IPS-18a (cell line): Measurements from ENCODE around the gene CHMP3.

Experiments used
- H3K27ac ChIP-seq: one replicate; pipeline ENCODE4 v1.5.1; 2013; ENCODE audit warnings: low read length
- H3K27me3 ChIP-seq: one replicate; pipeline ENCODE4 v1.6.1; 2013; ENCODE audit warnings: mild to moderate bottlenecking, low read length; ENCODE audit not compliant: control insufficient read depth, insufficient read depth
- H3K36me3 ChIP-seq: one replicate; pipeline ENCODE4 v1.6.1; 2013; ENCODE audit warnings: low read depth, low read length; ENCODE audit not compliant: control insufficient read depth
- H3K4me1 ChIP-seq: one replicate; pipeline ENCODE4 v1.6.1; 2013; ENCODE audit warnings: low read depth, low read length; ENCODE audit not compliant: control insufficient read depth
- H3K4me3 ChIP-seq: one replicate; pipeline ENCODE4 v1.5.1; 2013; ENCODE audit warnings: low read length
- H3K9ac ChIP-seq: one replicate; pipeline ENCODE4 v1.6.1; 2013; ENCODE audit warnings: mild to moderate bottlenecking, low read length, moderate library complexity
- H3K9me3 ChIP-seq: one replicate; pipeline ENCODE4 v1.6.1; 2013; ENCODE audit warnings: low read depth, low read length; ENCODE audit not compliant: control insufficient read depth

The CHMP3 gene

GRCh38 chr2:86482034-86482433, 81.2 kb downstream of the CHMP3 start:
- H3K4me3 ChIP-seq = no peak overlapping the region
- no peaks in the 10 kb centered on the region for H3K9me3 ChIP-seq
- H3K27ac ChIP-seq = no peak overlapping the region
- no peaks in the 10 kb centered on the region for H3K27me3 ChIP-seq
- H3K9ac ChIP-seq = no peak overlapping the region
- peaks cover 69% of the 10 kb centered on the region for H3K36me3 ChIP-seq
- H3K4me1 ChIP-seq = no peaks in the 10 kb centered on the region

GRCh38 chr2:86480105-86480504, 83.1 kb downstream of the CHMP3 start:
- Histone ChIP-seq H3K27me3 (no peaks in the 10 kb centered on the region), H3K27ac (no peak overlapping the region), H3K9me3 (no peaks in the 10 kb centered on the region), H3K9ac (no peak overlapping the region), H3K36me3 (peaks cover 65% of the 10 kb centered on the region), H3K4me1 (no peaks in the 10 kb centered on the region), H3K4me3 (no peak overlapping the region)

- Histone ChIP-seq H3K4me3 (no peak overlapping the region), H3K27ac (no peak overlapping the region), H3K27me3 (no peaks in the 10 kb centered on the region), H3K36me3 (peaks cover 52% of the 10 kb centered on the region), H3K9ac (no peak overlapping the region), H3K9me3 (no peaks in the 10 kb centered on the region), H3K4me1 (no peaks in the 10 kb centered on the region)
Observed at GRCh38 chr2:86477349-86477748, 85.9 kb downstream of the CHMP3 start.

- Histone ChIP-seq H3K4me1 (no peaks in the 10 kb centered on the region), H3K4me3 (no peak overlapping the region), H3K9ac (no peak overlapping the region), H3K9me3 (no peaks in the 10 kb centered on the region), H3K27ac (no peak overlapping the region), H3K36me3 (peaks cover 48% of the 10 kb centered on the region), H3K27me3 (no peaks in the 10 kb centered on the region)
Observed at GRCh38 chr2:86476918-86477317, 86.3 kb downstream of the CHMP3 start.

- Histone ChIP-seq H3K27ac (no peak overlapping the region), H3K36me3 (peaks cover 43% of the 10 kb centered on the region), H3K9ac (no peak overlapping the region), H3K4me3 (no peak overlapping the region), H3K4me1 (no peaks in the 10 kb centered on the region), H3K27me3 (no peaks in the 10 kb centered on the region), H3K9me3 (no peaks in the 10 kb centered on the region)
Observed at GRCh38 chr2:86476092-86476491, 87.2 kb downstream of the CHMP3 start.

GRCh38 chr2:86471637-86472036, 91.6 kb downstream of the CHMP3 start:
- Histone ChIP-seq H3K9ac (no peak overlapping the region), H3K4me1 (no peaks in the 10 kb centered on the region), H3K36me3 (peaks cover 42% of the 10 kb centered on the region), H3K27me3 (no peaks in the 10 kb centered on the region), H3K4me3 (no peak overlapping the region), H3K27ac (no peak overlapping the region), H3K9me3 (no peaks in the 10 kb centered on the region)

- Histone ChIP-seq H3K4me1 (no peaks in the 10 kb centered on the region), H3K27me3 (no peaks in the 10 kb centered on the region), H3K27ac (no peak overlapping the region), H3K9ac (no peak overlapping the region), H3K9me3 (no peaks in the 10 kb centered on the region), H3K36me3 (peaks cover 45% of the 10 kb centered on the region), H3K4me3 (no peak overlapping the region)
Observed at GRCh38 chr2:86470890-86471289, 92.4 kb downstream of the CHMP3 start.

- peaks cover 54% of the 10 kb centered on the region for H3K36me3 ChIP-seq
- H3K27ac ChIP-seq = no peak overlapping the region
- H3K27me3 ChIP-seq = no peaks in the 10 kb centered on the region
- H3K4me1 ChIP-seq = no peaks in the 10 kb centered on the region
- H3K9me3 ChIP-seq = no peaks in the 10 kb centered on the region
- H3K4me3 ChIP-seq = no peak overlapping the region
- H3K9ac ChIP-seq = no peak overlapping the region
Observed at GRCh38 chr2:86468162-86469033, 94.8 kb downstream of the CHMP3 start.

GRCh38 chr2:86466306-86466705, 96.9 kb downstream of the CHMP3 start:
- no peaks in the 10 kb centered on the region for H3K4me1 ChIP-seq
- H3K9ac ChIP-seq = no peak overlapping the region
- H3K27me3 ChIP-seq = no peaks in the 10 kb centered on the region
- H3K9me3 ChIP-seq = no peaks in the 10 kb centered on the region
- H3K36me3 ChIP-seq = peaks cover 51% of the 10 kb centered on the region
- no peak overlapping the region for H3K27ac ChIP-seq
- no peak overlapping the region for H3K4me3 ChIP-seq

- no peaks in the 10 kb centered on the region for H3K27me3 ChIP-seq
- no peak overlapping the region for H3K27ac ChIP-seq
- H3K9me3 ChIP-seq = no peaks in the 10 kb centered on the region
- no peaks in the 10 kb centered on the region for H3K4me1 ChIP-seq
- no peak overlapping the region for H3K9ac ChIP-seq
- H3K36me3 ChIP-seq = peaks cover 55% of the 10 kb centered on the region
- no peak overlapping the region for H3K4me3 ChIP-seq
Observed at GRCh38 chr2:86464652-86465051, 98.6 kb downstream of the CHMP3 start.

- Histone ChIP-seq H3K27ac (no peak overlapping the region), H3K4me3 (no peak overlapping the region), H3K36me3 (peaks cover 64% of the 10 kb centered on the region), H3K9me3 (no peaks in the 10 kb centered on the region), H3K27me3 (no peaks in the 10 kb centered on the region), H3K4me1 (no peaks in the 10 kb centered on the region), H3K9ac (no peak overlapping the region)
Observed at GRCh38 chr2:86461042-86461743, 102.0 kb downstream of the CHMP3 start.

GRCh38 chr2:86455181-86455580, 108.1 kb downstream of the CHMP3 start:
- no peak overlapping the region for H3K9ac ChIP-seq
- H3K4me1 ChIP-seq = no peaks in the 10 kb centered on the region
- H3K27me3 ChIP-seq = no peaks in the 10 kb centered on the region
- H3K9me3 ChIP-seq = no peaks in the 10 kb centered on the region
- peaks cover 57% of the 10 kb centered on the region for H3K36me3 ChIP-seq
- no peak overlapping the region for H3K27ac ChIP-seq
- H3K4me3 ChIP-seq = no peak overlapping the region
